Activated CD8-positive, alpha-beta memory T cell treated with anti-CD3 and anti-CD28 coated beads for 24 hours (primary cell): ENCODE measurements around the gene IFI44L.

Source experiments
- DNase-seq: peaks from one replicate; pipeline ENCODE4 v3.0.0-alpha.2; 2020

The IFI44L gene

GRCh38 chr1:78645723-78646122 is 25.5 kb downstream of the IFI44L start:
- DNase-seq = no peak

- DNase-seq = no peak
Measured at GRCh38 chr1:78647238-78647637, 27.0 kb downstream of the IFI44L start.

GRCh38 chr1:78649628-78650027 is 29.4 kb downstream of the IFI44L start, which contains the start of gene IFI44:
Gene IFI44, plus strand, starts transcription at chr1:78649831. Its CDS starts 365 bp downstream, at chr1:78650196.
- peak; percentile 74 for DNase-seq

- DNase-seq = no peak
Measured at GRCh38 chr1:78650114-78650660, 29.9 kb downstream of the IFI44L start.

GRCh38 chr1:78651241-78651640 is 31.0 kb downstream of the IFI44L start:
- DNase-seq = no peak

GRCh38 chr1:78652019-78652560 is 31.8 kb downstream of the IFI44L start:
- no peak for DNase-seq

GRCh38 chr1:78658901-78659300 is 38.7 kb downstream of the IFI44L start:
- DNase-seq = no peak

- no peak for DNase-seq
Measured at GRCh38 chr1:78663923-78664322, 43.7 kb downstream of the IFI44L start.

GRCh38 chr1:78664763-78665162 is 44.5 kb downstream of the IFI44L start:
- no peak for DNase-seq

GRCh38 chr1:78665809-78666208 is 45.6 kb downstream of the IFI44L start:
- no peak for DNase-seq

- DNase-seq = no peak
Measured at GRCh38 chr1:78667939-78668338, 47.7 kb downstream of the IFI44L start.

- DNase-seq = no peak
Measured at GRCh38 chr1:78668427-78668826, 48.2 kb downstream of the IFI44L start.

GRCh38 chr1:78672428-78672827 is 52.2 kb downstream of the IFI44L start:
- DNase-seq = no peak

- no peak for DNase-seq
Measured at GRCh38 chr1:78673120-78673519, 52.9 kb downstream of the IFI44L start.

GRCh38 chr1:78676347-78676982 is 56.2 kb downstream of the IFI44L start:
- no peak for DNase-seq

- no peak for DNase-seq
Measured at GRCh38 chr1:78676993-78677392, 56.7 kb downstream of the IFI44L start.

GRCh38 chr1:78677788-78678187 is 57.5 kb downstream of the IFI44L start:
- DNase-seq = no peak

GRCh38 chr1:78678324-78678723 is 58.1 kb downstream of the IFI44L start:
- no peak for DNase-seq

- no peak for DNase-seq
Measured at GRCh38 chr1:78681265-78681664, 61.0 kb downstream of the IFI44L start.

- no peak for DNase-seq
Measured at GRCh38 chr1:78682496-78682895, 62.2 kb downstream of the IFI44L start.

GRCh38 chr1:78683079-78683478 is 62.8 kb downstream of the IFI44L start:
- no peak for DNase-seq

GRCh38 chr1:78687315-78687714 is 67.1 kb downstream of the IFI44L start:
- no peak for DNase-seq

- no peak for DNase-seq
Measured at GRCh38 chr1:78687914-78688313, 67.7 kb downstream of the IFI44L start.

GRCh38 chr1:78688697-78689096 is 68.4 kb downstream of the IFI44L start:
- no peak for DNase-seq

- DNase-seq = no peak
Measured at GRCh38 chr1:78690516-78690915, 70.3 kb downstream of the IFI44L start.
